Esophagus muscularis mucosa (tissue), 4 donors: ENCODE data around the gene GPC5.

ENCODE experiments used
- EP300 ChIP-seq: sonication (generic); formaldehyde crosslinking; IDR thresholded peaks from one replicate; pipeline ENCODE4 v1.6.1; 2017; ENCODE audit warnings: antibody characterized with exemption
- POLR2A ChIP-seq: fragments of 450-650 bp; IDR thresholded peaks from one replicate; pipeline ENCODE4 v1.6.1; 2017; ENCODE audit warnings: antibody characterized with exemption, moderate library complexity, mild to moderate bottlenecking, low read depth
- POLR2AphosphoS5 ChIP-seq, 2 donors: sonication (generic); formaldehyde crosslinking; IDR thresholded peaks; one replicate each; pipeline ENCODE4 v1.6.1; 2017; ENCODE audit warnings: antibody characterized with exemption in 2 of 2
- TF ChIP-seq, protein P1 (sequence below), 3 experiments: fragments of 200-600 bp in 2 of 3; fragments of 450-650 bp in 1 of 3; sonication (generic) in 2 of 3; IDR thresholded peaks; one replicate each; pipeline ENCODE4 v1.5.1; 2017 to 2019; ENCODE audit warnings: antibody characterized with exemption in 3 of 3, mild to moderate bottlenecking in 2 of 3, moderate library complexity in 1 of 3

DNA sequence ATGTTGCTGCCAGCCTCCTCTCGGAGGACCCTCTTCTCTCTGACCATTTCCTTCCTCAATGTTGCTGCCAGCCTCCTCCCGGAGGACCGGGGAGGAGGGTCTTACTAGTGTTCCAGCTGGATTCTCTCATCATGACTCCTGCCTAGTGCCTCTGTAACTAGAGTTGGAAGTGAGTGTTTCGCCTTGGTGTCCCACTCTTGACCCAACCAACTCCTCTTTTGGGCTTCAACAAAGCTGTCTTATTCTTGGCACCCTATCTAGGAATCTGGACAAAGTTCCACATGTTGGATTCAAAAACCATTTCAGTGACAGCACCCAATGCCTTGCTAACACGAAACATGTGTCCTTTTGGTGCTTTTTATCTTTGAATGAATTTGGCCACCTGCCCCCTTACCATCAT, 165.4 kb downstream of the GPC5 start:
- TF ChIP-seq, protein P1, sequence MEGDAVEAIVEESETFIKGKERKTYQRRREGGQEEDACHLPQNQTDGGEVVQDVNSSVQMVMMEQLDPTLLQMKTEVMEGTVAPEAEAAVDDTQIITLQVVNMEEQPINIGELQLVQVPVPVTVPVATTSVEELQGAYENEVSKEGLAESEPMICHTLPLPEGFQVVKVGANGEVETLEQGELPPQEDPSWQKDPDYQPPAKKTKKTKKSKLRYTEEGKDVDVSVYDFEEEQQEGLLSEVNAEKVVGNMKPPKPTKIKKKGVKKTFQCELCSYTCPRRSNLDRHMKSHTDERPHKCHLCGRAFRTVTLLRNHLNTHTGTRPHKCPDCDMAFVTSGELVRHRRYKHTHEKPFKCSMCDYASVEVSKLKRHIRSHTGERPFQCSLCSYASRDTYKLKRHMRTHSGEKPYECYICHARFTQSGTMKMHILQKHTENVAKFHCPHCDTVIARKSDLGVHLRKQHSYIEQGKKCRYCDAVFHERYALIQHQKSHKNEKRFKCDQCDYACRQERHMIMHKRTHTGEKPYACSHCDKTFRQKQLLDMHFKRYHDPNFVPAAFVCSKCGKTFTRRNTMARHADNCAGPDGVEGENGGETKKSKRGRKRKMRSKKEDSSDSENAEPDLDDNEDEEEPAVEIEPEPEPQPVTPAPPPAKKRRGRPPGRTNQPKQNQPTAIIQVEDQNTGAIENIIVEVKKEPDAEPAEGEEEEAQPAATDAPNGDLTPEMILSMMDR (IDR thresholded peaks at IDR 0.05): no peak
- TF ChIP-seq POLR2AphosphoS5 (IDR thresholded peaks at IDR 0.05) (no peak), POLR2A (no peak), EP300 (no peak)
